SK-N-SH treated with all-trans-retinoic acid at 6 μM for 48 hours (cell line): ENCODE data around the gene FAM120A.

ENCODE experiments used
- PPARA ChIP-seq: fragments of 250-450 bp; sonication (Bioruptor Pico); IDR thresholded peaks from 2 replicates; pipeline ENCODE4 v1.5.0; 2020; ENCODE audit warnings: mild to moderate bottlenecking, borderline replicate concordance
- ZFP3 ChIP-seq: fragments of 250-450 bp; sonication (Bioruptor Pico); IDR thresholded peaks from 2 replicates; pipeline ENCODE4 v1.5.0; 2020; ENCODE audit warnings: mild to moderate bottlenecking, moderate library complexity
- ZNF565 ChIP-seq: fragments of 450-650 bp; formaldehyde crosslinking; conservative IDR thresholded peaks from 2 replicates; pipeline ENCODE4 v1.5.0; 2020; ENCODE audit warnings: low read depth, mild to moderate bottlenecking, moderate library complexity

- TF ChIP-seq ZNF565 (no peak), ZFP3 (CRISPR knock-in tag) (no peak), PPARA (no peak)
Measured at GRCh38 chr9:93461821-93462220, 10.3 kb downstream of the FAM120A start.
